Endothelial cell of umbilical vein (primary cell): Measurements from ENCODE around the gene ALDH1L1. TPM values are rescaled to one million over a fixed set of nuclear protein-coding genes. Genes with fewer than 3 reads are reported as not detected.

Source experiments
- BruUV-seq: library from RNA; stranded (reverse); fragments of 400-500 nt; replicated peaks from 2 replicates; lab custom pipeline; 2021; lab: Mats Ljungman, UMichigan
- CTCF ChIA-PET: fragments of 300-600, 350-600 bp; sonication (Branson Sonifier 250); formaldehyde crosslinking; loops from one replicate; lab custom pipeline; 2021; ENCODE audit warnings: antibody characterized with exemption, inconsistent platforms; lab: Charles Lee
- POLR2A ChIA-PET: fragments of 300-600, 350-600 bp; sonication (Branson Sonifier 250); formaldehyde crosslinking; loops from one replicate; lab custom pipeline; 2021; ENCODE audit warnings: antibody characterized with exemption, inconsistent platforms; lab: Charles Lee
- DNase-seq: peaks from one replicate; pipeline ENCODE4 v3.0.0-alpha.2; 2011; ENCODE audit warnings: low read depth, low spot score
- FAIRE-seq: peaks from 2 replicates; lab custom pipeline; 2011; peaks lifted over from hg19 to GRCh38; lab: Jason Lieb, UNC
- H2AFZ ChIP-seq: 2 replicates; pipeline ENCODE4 v1.6.0; 2012; ENCODE audit warnings: low read depth, low read length, control low read depth, inconsistent platforms
- H3K27ac ChIP-seq: 2 replicates; pipeline ENCODE4 v1.5.1; 2011; ENCODE audit warnings: low read depth, mild to moderate bottlenecking, control low read depth, low read length, moderate library complexity; ENCODE audit not compliant: insufficient read depth
- H3K27me3 ChIP-seq, 2 experiments: 2 replicates each; pipeline versions ENCODE4 v1.6.0 to v1.6.1; 2011; ENCODE audit warnings: low read length in 2 of 2, mixed read lengths in 1 of 2; ENCODE audit not compliant: control insufficient read depth in 2 of 2, insufficient read depth in 2 of 2
- H3K36me3 ChIP-seq, 2 experiments: 2 replicates in 1 of 2; 3 replicates in 1 of 2; pipeline ENCODE4 v1.5.1; 2011; ENCODE audit warnings: low read length in 2 of 2, mild to moderate bottlenecking in 1 of 2, moderate library complexity in 1 of 2; ENCODE audit not compliant: control insufficient read depth in 2 of 2, insufficient read depth in 2 of 2; ENCODE audit errors: extremely low read depth in 1 of 2
- H3K4me1 ChIP-seq: 3 replicates; pipeline ENCODE4 v1.5.1; 2011; ENCODE audit warnings: mild to moderate bottlenecking, low read length; ENCODE audit not compliant: control insufficient read depth, insufficient read depth; ENCODE audit errors: extremely low read depth
- H3K4me2 ChIP-seq: 2 replicates; pipeline ENCODE4 v1.6.1; 2011; ENCODE audit warnings: low read length, control low read depth, mixed read lengths; ENCODE audit not compliant: insufficient read depth
- H3K4me3 ChIP-seq, 3 experiments: fragments of 200-600 bp in 1 of 3; sonication (generic), shearing (Covaris generic) in 1 of 3; replicated peaks in 1 of 3; 2 replicates each; pipeline ENCODE4 v1.5.1; 2011 to 2016; ENCODE audit warnings: control low read depth in 3 of 3, low read length in 3 of 3, mild to moderate bottlenecking in 2 of 3, inconsistent platforms in 1 of 3, low read depth in 1 of 3, moderate library complexity in 1 of 3; ENCODE audit not compliant: insufficient read depth in 1 of 3
- H3K79me2 ChIP-seq: 2 replicates; pipeline ENCODE4 v1.6.0; 2012; ENCODE audit warnings: low read length, inconsistent platforms; ENCODE audit not compliant: control insufficient read depth, insufficient read depth
- H3K9ac ChIP-seq: replicated peaks from 2 replicates; pipeline ENCODE3; 2011; ENCODE audit warnings: low read length, control low read depth; ENCODE audit not compliant: insufficient read depth; ENCODE audit errors: extremely low read depth
- H3K9me1 ChIP-seq: replicated peaks from 3 replicates; pipeline ENCODE4 v1.6.0; 2011; ENCODE audit warnings: mild to moderate bottlenecking, low read length; ENCODE audit not compliant: control insufficient read depth, insufficient read depth; ENCODE audit errors: extremely low read depth
- H3K9me3 ChIP-seq: replicated peaks from 2 replicates; pipeline ENCODE4 v1.5.1; 2012; ENCODE audit warnings: low read length, inconsistent platforms; ENCODE audit not compliant: control insufficient read depth, insufficient read depth
- H4K20me1 ChIP-seq: replicated peaks from 2 replicates; pipeline ENCODE3; 2011; ENCODE audit warnings: mild to moderate bottlenecking, low read length; ENCODE audit not compliant: control insufficient read depth, insufficient read depth; ENCODE audit errors: extremely low read depth
- CTCF ChIP-seq, 2 donors: IDR thresholded peaks; 1 replicate in 1 of 2; 2 replicates in 1 of 2; pipeline ENCODE4 v1.5.1; 2011; ENCODE audit warnings: low read length in 2 of 2, mild to moderate bottlenecking in 2 of 2, moderate library complexity in 2 of 2, control low read depth in 1 of 2, inconsistent platforms in 1 of 2, low read depth in 1 of 2; ENCODE audit not compliant: insufficient read depth in 1 of 2; ENCODE audit errors: extremely low read depth in 1 of 2
- EZH2 ChIP-seq: IDR thresholded peaks from 2 replicates; pipeline ENCODE4 v1.6.1; 2012; ENCODE audit warnings: borderline replicate concordance, low read depth, mild to moderate bottlenecking, moderate library complexity, low read length, inconsistent platforms; ENCODE audit not compliant: severe bottlenecking
- FOS ChIP-seq: IDR thresholded peaks from 2 replicates; pipeline ENCODE4 v1.6.1; 2011; ENCODE audit warnings: mild to moderate bottlenecking, low read length, moderate library complexity, borderline replicate concordance; ENCODE audit not compliant: insufficient read depth
- GATA2 ChIP-seq: IDR thresholded peaks from 2 replicates; pipeline ENCODE4 v1.7.0; 2011; ENCODE audit warnings: low read depth, mild to moderate bottlenecking, moderate library complexity, mixed read lengths, low read length; ENCODE audit not compliant: insufficient read length, insufficient read depth
- JUN ChIP-seq: IDR thresholded peaks from 2 replicates; pipeline ENCODE4 v1.6.1; 2011; ENCODE audit warnings: borderline replicate concordance, low read depth; ENCODE audit not compliant: insufficient read length, insufficient read depth
- MAX ChIP-seq: IDR thresholded peaks from 2 replicates; pipeline ENCODE4 v1.6.1; 2011; ENCODE audit not compliant: insufficient read depth, insufficient read length
- MYC ChIP-seq: IDR thresholded peaks from one replicate; pipeline ENCODE4 v1.6.1; 2011; ENCODE audit warnings: mild to moderate bottlenecking, low read depth, low read length
- POLR2A ChIP-seq: IDR thresholded peaks from 2 replicates; pipeline ENCODE4 v1.6.1; 2012; ENCODE audit warnings: low read depth, mild to moderate bottlenecking, control low read depth, low read length
- POLR2AphosphoS5 ChIP-seq: IDR thresholded peaks from 2 replicates; pipeline ENCODE4 v1.6.1; 2012; ENCODE audit warnings: low read depth, mild to moderate bottlenecking, control low read depth, low read length, moderate library complexity; ENCODE audit not compliant: insufficient read depth
- dilution Hi-C: fragments of 300-500 bp; cut with MboI; formaldehyde crosslinking; loops from one replicate; pipeline ENCODE4 v1.15.0; 2019; ENCODE audit warnings: low sequenced_read_pairs; ENCODE audit not compliant: extremely low pct_ligation_motif_present
- intact Hi-C: fragments of 100-400 bp; cut with micrococcal nuclease; formaldehyde crosslinking; loops from one replicate; pipeline ENCODE4 v1.10.0; 2022
- polyA plus RNA-seq, 4 experiments: library from polyadenylated mRNA; depleted of rRNA in 3 of 4; stranded (reverse) in 3 of 4; unstranded in 1 of 4; fragments of >200 nt; gene quantifications; 2 replicates each; pipeline versions ENCODE4 v1.2.1 to v1.2.3, GENCODE V29; 2011 to 2012; ENCODE audit warnings: missing spikeins in 1 of 4
- total RNA-seq: library from RNA; stranded (reverse); gene quantifications from 2 replicates; pipeline ENCODE4 v1.2.3, GENCODE V29; 2021

Gene ALDH1L1
- total and polyA plus RNA-seq, 2 donors (not counting 3 experiments of a cell fraction or from before 2014, with no cell fraction given), result not detected

- no peak for TF ChIP-seq POLR2A
- no peak for TF ChIP-seq MYC
- no peak for TF ChIP-seq POLR2AphosphoS5
- TF ChIP-seq JUN, result no peak
- TF ChIP-seq MAX, result no peak
- no peak for TF ChIP-seq FOS
- no peak for TF ChIP-seq EZH2
- TF ChIP-seq GATA2, result no peak
- TF ChIP-seq CTCF (IDR thresholded peaks at IDR 0.05; ENCODE audit: extremely low read depth in 1 of 2, insufficient read depth in 1 of 2, low read depth in 1 of 2, low read length in 2 of 2), result no peak
- intact Hi-C loops (loop anchor here (5.0 kb wide), 2 partner anchors 81 to 159 kb away; no protein-coding TSS in a partner anchor), dilution Hi-C loops (no loop called here)
- Histone ChIP-seq H4K20me1 (no peaks in the 10 kb centered on the region), H3K4me3 (no peak overlapping the region), H3K27ac (no peak overlapping the region), H3K4me1 (peaks cover 11% of the 10 kb centered on the region), H2AFZ (no peak overlapping the region), H3K27me3 (no peaks in the 10 kb centered on the region), H3K9me1 (no peaks in the 10 kb centered on the region), H3K36me3 (no peaks in the 10 kb centered on the region), H3K79me2 (no peaks in the 10 kb centered on the region), H3K4me2 (no peak overlapping the region), H3K9me3 (no peaks in the 10 kb centered on the region), H3K9ac (no peak overlapping the region)
- no peak for DNase-seq
- FAIRE-seq, result no peak
- no TSS peak for BruUV-seq
- ChIA-PET POLR2A (no interaction called here), CTCF (interaction anchor here (1.2 to 2.5 kb wide), 2 partner anchors 67 to 202 kb away, joined by 7 to 9 read pairs; no protein-coding TSS in a partner anchor)
Measured at GRCh38 chr3:126130981-126131745, 49.2 kb downstream of the ALDH1L1 start.
